ENCODE results near the gene KLHL13. TPM values are rescaled to one million over a fixed set of nuclear protein-coding genes. Genes with fewer than 3 reads are reported as not detected.
"Not testable (repeated sequence)": the region's sequence is repeated elsewhere in the genome, so short reads cannot be mapped to it uniquely, and the experiment has no call there.

The KLHL13 gene
- total and polyA plus RNA-seq, 5 experiments from 2014 or later, result 1.1 to 2.9 (median 2.6) TPM

- Mint-ChIP-seq H3K27ac (no peak overlapping the region), H3K9me3 (peaks cover 0 to 4% (median 0%) of the 10 kb centered on the region in 9 donors), H3K27me3 (no peaks in the 10 kb centered on the region), H3K4me1 (no peaks in the 10 kb centered on the region), H3K4me3 (no peak overlapping the region), H3K36me3 (no peaks in the 10 kb centered on the region)
- no peak for DNase-seq
- ATAC-seq, result no peak
- POLR2A ChIA-PET, result no interaction called here
Observed at GRCh38 chrX:117972711-117973109, 143.9 kb downstream of the KLHL13 start.

GRCh38 chrX:117969782-117970181, 146.8 kb downstream of the KLHL13 start:
- POLR2A ChIA-PET, result no interaction called here
- Mint-ChIP-seq H3K4me3 (no peak overlapping the region), H3K36me3 (no peaks in the 10 kb centered on the region), H3K9me3 (peaks cover 0 to 10% (median 0%) of the 10 kb centered on the region in 9 donors), H3K4me1 (no peaks in the 10 kb centered on the region), H3K27me3 (no peaks in the 10 kb centered on the region), H3K27ac (no peak overlapping the region)
- no peak for DNase-seq
- no peak for ATAC-seq

GRCh38 chrX:117969328-117969727, 147.3 kb downstream of the KLHL13 start:
- Mint-ChIP-seq H3K9me3 (peaks cover 0 to 10% (median 0%) of the 10 kb centered on the region in 9 donors), H3K4me1 (no peaks in the 10 kb centered on the region), H3K4me3 (no peak overlapping the region), H3K27me3 (no peaks in the 10 kb centered on the region), H3K36me3 (no peaks in the 10 kb centered on the region), H3K27ac (no peak overlapping the region)
- ATAC-seq (no peak), DNase-seq (no peak)
- POLR2A ChIA-PET, result no interaction called here

GRCh38 chrX:117959045-117959444, 157.6 kb downstream of the KLHL13 start:
- DNase-seq (no peak), ATAC-seq (no peak)
- no peak overlapping the region for H3K4me3 Mint-ChIP-seq
- no peak overlapping the region for H3K27ac Mint-ChIP-seq
- no peaks in the 10 kb centered on the region for H3K27me3 Mint-ChIP-seq
- POLR2A ChIA-PET, result no interaction called here
- peaks cover 0 to 5% (median 3%) of the 10 kb centered on the region in 3 donors for H3K36me3 Mint-ChIP-seq
- H3K9me3 Mint-ChIP-seq, result no peaks in the 10 kb centered on the region
- no peaks in the 10 kb centered on the region for H3K4me1 Mint-ChIP-seq

- Mint-ChIP-seq H3K27me3 (no peaks in the 10 kb centered on the region), H3K4me3 (no peak overlapping the region)
- no peak for ATAC-seq
Observed at GRCh38 chrX:117957128-117957527, 159.5 kb downstream of the KLHL13 start.

GRCh38 chrX:117939296-117939695, 177.3 kb downstream of the KLHL13 start:
- H3K27me3 Mint-ChIP-seq, ATAC-seq, H3K36me3 Mint-ChIP-seq, DNase-seq, H3K27ac Mint-ChIP-seq, H3K4me1 Mint-ChIP-seq, POLR2A ChIA-PET, H3K4me3 Mint-ChIP-seq: not testable (repeated sequence)
- H3K9me3 Mint-ChIP-seq, result peaks cover 0 to 19% (median 0%) of the 10 kb centered on the region in 9 donors

More at GRCh38 chrX:117957128-117957527, 159.5 kb downstream of the KLHL13 start:
- Mint-ChIP-seq H3K9me3 (no peaks in the 10 kb centered on the region), H3K36me3 (peaks cover 0 to 5% (median 3%) of the 10 kb centered on the region in 3 donors), H3K27ac (no peak overlapping the region), H3K4me1 (no peaks in the 10 kb centered on the region)
- DNase-seq, result no peak
- POLR2A ChIA-PET, result no interaction called here

- Mint-ChIP-seq H3K27me3 (no peaks in the 10 kb centered on the region), H3K36me3 (no peaks in the 10 kb centered on the region), H3K4me1 (no peaks in the 10 kb centered on the region), H3K27ac (no peak overlapping the region), H3K9me3 (peaks cover 0 to 4% (median 0%) of the 10 kb centered on the region in 9 donors), H3K4me3 (no peak overlapping the region)
- POLR2A ChIA-PET, result no interaction called here
- DNase-seq (no peak), ATAC-seq (no peak)
Observed at GRCh38 chrX:117936118-117936517, 180.5 kb downstream of the KLHL13 start.

GRCh38 chrX:117930116-117930515, 186.5 kb downstream of the KLHL13 start:
- H3K9me3 Mint-ChIP-seq, ATAC-seq, DNase-seq, H3K4me3 Mint-ChIP-seq, H3K4me1 Mint-ChIP-seq, H3K27ac Mint-ChIP-seq, POLR2A ChIA-PET, H3K27me3 Mint-ChIP-seq, H3K36me3 Mint-ChIP-seq: not testable (repeated sequence)

GRCh38 chrX:117919755-117920154, 196.9 kb downstream of the KLHL13 start:
- no peak overlapping the region for H3K27ac Mint-ChIP-seq
- POLR2A ChIA-PET, result no interaction called here
- no peaks in the 10 kb centered on the region for H3K27me3 Mint-ChIP-seq
- no peak overlapping the region for H3K4me3 Mint-ChIP-seq
- ATAC-seq (no peak), DNase-seq (no peak)
- H3K9me3 Mint-ChIP-seq, result no peaks in the 10 kb centered on the region
- H3K4me1 Mint-ChIP-seq, result no peaks in the 10 kb centered on the region
- H3K36me3 Mint-ChIP-seq, result no peaks in the 10 kb centered on the region

GRCh38 chrX:117910216-117910615, 206.4 kb downstream of the KLHL13 start:
- ATAC-seq (no peak), DNase-seq (no peak)
- no peak overlapping the region for H3K27ac Mint-ChIP-seq
- no peaks in the 10 kb centered on the region for H3K4me1 Mint-ChIP-seq
- no peaks in the 10 kb centered on the region for H3K27me3 Mint-ChIP-seq
- POLR2A ChIA-PET, result no interaction called here
- H3K36me3 Mint-ChIP-seq, result peaks cover 0 to 3% (median 0%) of the 10 kb centered on the region in 3 donors
- no peak overlapping the region for H3K4me3 Mint-ChIP-seq
- H3K9me3 Mint-ChIP-seq, result peaks cover 0 to 1% (median 0%) of the 10 kb centered on the region in 9 donors

- Mint-ChIP-seq H3K9me3 (no peaks in the 10 kb centered on the region), H3K36me3 (no peaks in the 10 kb centered on the region), H3K4me1 (peaks cover 0 to 4% (median 0%) of the 10 kb centered on the region in 4 donors), H3K27me3 (no peaks in the 10 kb centered on the region), H3K27ac (no peak overlapping the region), H3K4me3 (no peak overlapping the region)
- DNase-seq (peak in 2 of 10 donors; percentile 5 to 8), ATAC-seq (no peak)
- POLR2A ChIA-PET, result no interaction called here
Observed at GRCh38 chrX:117898226-117898625, 218.4 kb downstream of the KLHL13 start.

GRCh38 chrX:117895418-117895817, 221.2 kb downstream of the KLHL13 start:
- no peak overlapping the region for H3K4me3 Mint-ChIP-seq
- H3K4me1 Mint-ChIP-seq, result peaks cover 0 to 4% (median 0%) of the 10 kb centered on the region in 4 donors
- no peak for ATAC-seq
- DNase-seq, result no peak
- no peaks in the 10 kb centered on the region for H3K9me3 Mint-ChIP-seq
- no peaks in the 10 kb centered on the region for H3K36me3 Mint-ChIP-seq
- no peaks in the 10 kb centered on the region for H3K27me3 Mint-ChIP-seq
- no peak overlapping the region for H3K27ac Mint-ChIP-seq
- POLR2A ChIA-PET, result no interaction called here

- DNase-seq (no peak), ATAC-seq (no peak)
- Mint-ChIP-seq H3K9me3 (no peaks in the 10 kb centered on the region), H3K4me3 (no peak overlapping the region), H3K4me1 (peaks cover 0 to 3% (median 0%) of the 10 kb centered on the region in 4 donors), H3K27ac (no peak overlapping the region), H3K27me3 (no peaks in the 10 kb centered on the region), H3K36me3 (no peaks in the 10 kb centered on the region)
- POLR2A ChIA-PET, result no interaction called here
Observed at GRCh38 chrX:117892469-117892868, 224.1 kb downstream of the KLHL13 start.

- Mint-ChIP-seq H3K4me3 (no peak overlapping the region), H3K4me1 (no peaks in the 10 kb centered on the region), H3K36me3 (peaks cover 0 to 11% (median 0%) of the 10 kb centered on the region in 3 donors), H3K27me3 (no peaks in the 10 kb centered on the region), H3K27ac (no peak overlapping the region), H3K9me3 (peaks cover 0 to 19% (median 8%) of the 10 kb centered on the region in 9 donors)
- ATAC-seq (no peak), DNase-seq (no peak)
- POLR2A ChIA-PET, result no interaction called here
Observed at GRCh38 chrX:117871796-117872195, 244.8 kb downstream of the KLHL13 start.
